Panc1 (cell line): ENCODE measurements around the gene MEOX2.

Experiments used
- CTCF ChIP-seq: fragments of 450-650 bp; IDR thresholded peaks from 2 replicates; pipeline ENCODE4 v1.5.1; 2017; ENCODE audit warnings: mild to moderate bottlenecking
- POLR2AphosphoS5 ChIP-seq: IDR thresholded peaks from 2 replicates; pipeline ENCODE4 v1.6.1; 2012; ENCODE audit warnings: mild to moderate bottlenecking, low read depth, low read length, moderate library complexity
- REST ChIP-seq, 2 experiments: IDR thresholded peaks; 2 replicates each; pipeline ENCODE4 v1.6.1; 2011 to 2012; ENCODE audit warnings: low read depth in 2 of 2, control low read depth in 1 of 2, low read length in 1 of 2, mild to moderate bottlenecking in 1 of 2, moderate library complexity in 1 of 2; ENCODE audit not compliant: insufficient read depth in 1 of 2
- SIN3A ChIP-seq: IDR thresholded peaks from 2 replicates; pipeline ENCODE4 v1.6.1; 2012; ENCODE audit warnings: low read depth, mild to moderate bottlenecking, low read length, moderate library complexity, borderline replicate concordance; ENCODE audit not compliant: insufficient read depth
- TCF7L2 ChIP-seq: IDR thresholded peaks from 2 replicates; pipeline ENCODE4 v1.6.1; 2011; ENCODE audit warnings: mild to moderate bottlenecking, low read depth, low read length, inconsistent platforms

- TF ChIP-seq CTCF = no peak
- no peak for TF ChIP-seq POLR2AphosphoS5
- no peak for TF ChIP-seq SIN3A
- no peak for TF ChIP-seq TCF7L2
- no peak for TF ChIP-seq REST (IDR thresholded peaks at IDR 0.05; ENCODE audit: insufficient read depth in 1 of 2, low read depth in 2 of 2, low read length in 1 of 2)
Measured at GRCh38 chr7:15561835-15562234, 124.6 kb downstream of the MEOX2 start, which contains the start of gene AGMO.
